Neuronal stem cell (in vitro differentiated cells): Measurements from ENCODE around the gene RBM14.
A peak's percentile ranks its signal among the peaks of the same experiment; 100 is the strongest.

ENCODE experiments used
- DNase-seq: peaks from one replicate; pipeline ENCODE4 v3.0.0-alpha.2; 2013; ENCODE audit warnings: low spot score
- H2AFZ ChIP-seq: one replicate; pipeline ENCODE4 v1.6.1; 2013; ENCODE audit warnings: mild to moderate bottlenecking, low read length, inconsistent platforms
- H2AK5ac ChIP-seq: 2 replicates; pipeline ENCODE4 v1.6.1; 2013; ENCODE audit warnings: low read depth, mild to moderate bottlenecking, inconsistent platforms, low read length, moderate library complexity, mixed read lengths
- H2BK120ac ChIP-seq: 2 replicates; pipeline ENCODE4 v1.6.1; 2013; ENCODE audit warnings: low read depth, mild to moderate bottlenecking, inconsistent platforms, low read length, moderate library complexity, mixed read lengths
- H2BK12ac ChIP-seq: one replicate; pipeline ENCODE4 v1.6.1; 2013; ENCODE audit warnings: low read length, inconsistent platforms
- H2BK15ac ChIP-seq: 2 replicates; pipeline ENCODE4 v1.6.1; 2013; ENCODE audit warnings: mild to moderate bottlenecking, low read length, inconsistent platforms, mixed read lengths
- H2BK5ac ChIP-seq: one replicate; pipeline ENCODE4 v1.6.1; 2013; ENCODE audit warnings: inconsistent platforms, mild to moderate bottlenecking, low read length, moderate library complexity
- H3K14ac ChIP-seq: one replicate; pipeline ENCODE4 v1.6.1; 2013; ENCODE audit warnings: low read length, inconsistent platforms
- H3K18ac ChIP-seq: 2 replicates; pipeline ENCODE4 v1.6.1; 2013; ENCODE audit warnings: low read length, inconsistent platforms
- H3K23ac ChIP-seq: 2 replicates; pipeline ENCODE4 v1.6.1; 2013; ENCODE audit warnings: low read depth, mild to moderate bottlenecking, mixed read lengths, low read length, inconsistent platforms; ENCODE audit not compliant: poor library complexity
- H3K27ac ChIP-seq: replicated peaks from 3 replicates; pipeline ENCODE4 v1.5.1; 2013; ENCODE audit warnings: low read length, inconsistent platforms
- H3K27me3 ChIP-seq, 3 experiments: 2 replicates each; pipeline ENCODE4 v1.6.1; 2013; ENCODE audit warnings: low read length in 3 of 3, mild to moderate bottlenecking in 2 of 3, inconsistent platforms in 1 of 3, low read depth in 1 of 3, mixed read lengths in 1 of 3, moderate library complexity in 1 of 3; ENCODE audit not compliant: control insufficient read depth in 3 of 3, insufficient read depth in 3 of 3
- H3K36me3 ChIP-seq, 2 donors: replicated peaks in 1 of 2; 2 replicates each; pipeline ENCODE4 v1.6.1; 2013; ENCODE audit warnings: low read length in 2 of 2; ENCODE audit not compliant: control insufficient read depth in 2 of 2, insufficient read depth in 2 of 2
- H3K4ac ChIP-seq: 2 replicates; pipeline ENCODE4 v1.6.1; 2013; ENCODE audit warnings: inconsistent platforms, mild to moderate bottlenecking, low read length, moderate library complexity
- H3K4me1 ChIP-seq, 2 donors: 1 replicate in 1 of 2; 2 replicates in 1 of 2; pipeline ENCODE4 v1.6.1; 2013; ENCODE audit warnings: low read length in 2 of 2, low read depth in 1 of 2; ENCODE audit not compliant: control insufficient read depth in 2 of 2, insufficient read depth in 1 of 2
- H3K4me2 ChIP-seq: one replicate; pipeline ENCODE4 v1.6.1; 2013; ENCODE audit warnings: mild to moderate bottlenecking, low read length, inconsistent platforms; ENCODE audit not compliant: insufficient read depth, poor library complexity, severe bottlenecking
- H3K4me3 ChIP-seq, 2 donors: 2 replicates each; pipeline ENCODE4 v1.5.1; 2013; ENCODE audit warnings: low read length in 2 of 2, mild to moderate bottlenecking in 2 of 2, inconsistent platforms in 1 of 2, moderate library complexity in 1 of 2
- H3K79me1 ChIP-seq: one replicate; pipeline ENCODE4 v1.6.1; 2013; ENCODE audit warnings: low read depth, mild to moderate bottlenecking, inconsistent platforms, low read length, moderate library complexity
- H3K9ac ChIP-seq: one replicate; pipeline ENCODE4 v1.6.1; 2013; ENCODE audit warnings: mild to moderate bottlenecking, low read depth, low read length, inconsistent platforms; ENCODE audit not compliant: poor library complexity
- H3K9me3 ChIP-seq, 2 donors: replicated peaks in 1 of 2; 2 replicates each; pipeline versions ENCODE3 to v1.6.1; 2013; ENCODE audit warnings: low read length in 2 of 2, mild to moderate bottlenecking in 2 of 2, inconsistent platforms in 1 of 2, low read depth in 1 of 2, mixed read lengths in 1 of 2, moderate library complexity in 1 of 2; ENCODE audit not compliant: control insufficient read depth in 2 of 2, insufficient read depth in 1 of 2
- H4K8ac ChIP-seq: one replicate; pipeline ENCODE4 v1.6.1; 2013; ENCODE audit warnings: low read depth, mild to moderate bottlenecking, inconsistent platforms, low read length, moderate library complexity
- H4K91ac ChIP-seq: one replicate; pipeline ENCODE4 v1.6.1; 2013; ENCODE audit warnings: low read length, low read depth, mild to moderate bottlenecking, inconsistent platforms; ENCODE audit not compliant: poor library complexity
- WGBS, 2 donors: extraction: QIAGEN DNeasy Blood & Tissue Kit; methylation state at CpG; one replicate each; pipeline ENCODE4 v1.1.7; 2013; ENCODE audit warnings: missing lambda C conversion rate in 2 of 2, mixed read lengths in 1 of 2; ENCODE audit not compliant: insufficient read length in 2 of 2, insufficient replicate concordance in 1 of 2; ENCODE audit errors: extremely low coverage in 2 of 2; 5-methylcytosine and 5-hydroxymethylcytosine counted together

The RBM14 gene

DNA sequence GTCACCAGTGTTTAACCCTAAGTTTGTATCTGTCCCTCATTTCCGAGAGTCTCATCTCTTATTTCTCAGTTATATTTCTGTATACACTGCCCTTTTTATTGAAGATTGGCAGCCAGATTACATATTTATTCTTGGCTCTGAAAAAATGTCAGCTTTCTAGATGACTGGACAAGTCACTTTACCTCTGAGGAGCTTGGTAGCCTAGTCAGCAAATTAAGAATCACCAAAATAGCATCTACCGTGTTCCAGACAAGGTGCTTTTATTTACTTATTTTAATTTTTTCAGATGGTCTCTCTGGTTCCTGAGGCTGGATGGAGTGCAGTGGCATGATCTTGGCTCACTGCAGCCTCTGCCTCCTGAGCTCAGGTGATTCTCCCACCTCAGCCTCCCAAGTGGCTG is 16.5 kb downstream of the RBM14 start:
- Histone ChIP-seq H2AFZ (no peak overlapping the region), H3K4me3 (no peak overlapping the region), H2BK15ac (no peak overlapping the region), H2BK5ac (no peak overlapping the region), H3K23ac (no peak overlapping the region), H3K9ac (no peak overlapping the region), H3K79me1 (peaks cover 10% of the 10 kb centered on the region), H3K14ac (no peak overlapping the region), H2BK12ac (no peak overlapping the region), H4K91ac (no peak overlapping the region), H3K36me3 (peaks cover 31 to 82% of the 10 kb centered on the region in 2 donors), H3K18ac (no peak overlapping the region), H3K9me3 (no peaks in the 10 kb centered on the region), H4K8ac (no peak overlapping the region), H3K4ac (no peak overlapping the region), H3K4me2 (no peak overlapping the region), H2BK120ac (no peak overlapping the region), H3K27me3 (no peaks in the 10 kb centered on the region), H3K4me1 (peaks cover 0 to 5% of the 10 kb centered on the region in 2 donors), H3K27ac (no peak overlapping the region), H2AK5ac (no peak overlapping the region)
- no CpG with 5 or more reads among the region's 2 CpGs for WGBS, 2 donors
- no peak for DNase-seq

GRCh38 chr11:66636411-66636810 is 20.0 kb downstream of the RBM14 start:
- H3K9ac ChIP-seq = no peak overlapping the region

DNA sequence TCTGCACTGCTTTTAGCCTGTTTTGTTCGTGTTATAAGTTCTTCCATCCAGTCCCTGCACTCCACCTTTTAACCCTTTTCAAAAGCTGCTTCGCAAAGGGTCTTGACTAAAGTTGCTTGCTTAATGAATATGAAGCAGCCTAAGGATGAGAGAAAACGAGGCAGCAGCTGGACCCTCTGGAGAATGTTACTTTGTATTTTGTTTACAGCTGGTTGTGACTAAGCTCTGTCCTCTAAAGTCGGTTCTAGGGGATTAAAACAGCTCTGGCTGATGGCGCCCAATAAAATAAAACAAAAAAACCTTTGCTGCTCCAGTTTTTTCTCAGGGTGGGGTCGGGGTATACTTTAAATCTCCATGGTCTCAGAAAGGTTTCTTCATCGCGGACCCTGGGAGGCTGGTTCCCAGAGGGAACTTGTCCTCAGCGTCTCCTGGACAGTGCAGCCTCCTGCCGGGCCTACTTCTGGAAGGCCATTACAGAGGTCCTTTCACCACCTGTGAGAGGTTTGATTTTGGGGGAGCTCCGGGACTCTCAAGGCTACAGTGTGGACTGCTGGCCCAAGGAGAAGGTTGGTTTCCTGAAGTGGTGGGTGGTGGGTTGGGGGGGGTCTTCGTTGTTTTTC is 21.2 kb downstream of the RBM14 start:
- Histone ChIP-seq H2AK5ac (peak overlapping the region; percentile 40), H2BK5ac (no peak overlapping the region), H3K79me1 (no peaks in the 10 kb centered on the region), H2BK15ac (no peak overlapping the region), H3K9me3 (no peaks in the 10 kb centered on the region), H2BK12ac (no peak overlapping the region), H2AFZ (peak overlapping the region; percentile 83), H4K91ac (no peak overlapping the region), H2BK120ac (no peak overlapping the region), H4K8ac (no peak overlapping the region), H3K36me3 (peaks cover 18 to 75% of the 10 kb centered on the region in 2 donors), H3K4me1 (peaks cover 10 to 32% of the 10 kb centered on the region in 2 donors), H3K27me3 (no peaks in the 10 kb centered on the region), H3K9ac (no peak overlapping the region), H3K4me2 (peak overlapping the region; percentile 28), H3K18ac (peak overlapping the region; percentile 58), H3K4ac (no peak overlapping the region), H3K14ac (no peak overlapping the region), H3K27ac (peak overlapping the region; percentile 75), H3K4me3 (peak overlapping the region; percentile 50 to 53), H3K23ac (no peak overlapping the region)
- WGBS, 2 donors = no CpG with 5 or more reads among the region's 12 CpGs
- peak; percentile 20 for DNase-seq

More at GRCh38 chr11:66636411-66636810, 20.0 kb downstream of the RBM14 start:
- Histone ChIP-seq H2AFZ (no peak overlapping the region), H4K91ac (no peak overlapping the region), H2BK120ac (no peak overlapping the region), H3K18ac (no peak overlapping the region), H3K27me3 (no peaks in the 10 kb centered on the region), H2BK5ac (no peak overlapping the region), H3K27ac (peak overlapping the region; percentile 7), H3K36me3 (peaks cover 19 to 73% of the 10 kb centered on the region in 2 donors), H2BK15ac (no peak overlapping the region), H3K4me2 (no peak overlapping the region), H3K14ac (no peak overlapping the region), H3K23ac (no peak overlapping the region), H3K9me3 (no peaks in the 10 kb centered on the region), H2AK5ac (no peak overlapping the region), H3K79me1 (peaks cover 3% of the 10 kb centered on the region), H3K4me3 (no peak overlapping the region), H2BK12ac (no peak overlapping the region), H4K8ac (no peak overlapping the region), H3K4me1 (peaks cover 8 to 24% of the 10 kb centered on the region in 2 donors), H3K4ac (no peak overlapping the region)
- no CpG with 5 or more reads among the region's 3 CpGs for WGBS, 2 donors
- no peak for DNase-seq

DNA sequence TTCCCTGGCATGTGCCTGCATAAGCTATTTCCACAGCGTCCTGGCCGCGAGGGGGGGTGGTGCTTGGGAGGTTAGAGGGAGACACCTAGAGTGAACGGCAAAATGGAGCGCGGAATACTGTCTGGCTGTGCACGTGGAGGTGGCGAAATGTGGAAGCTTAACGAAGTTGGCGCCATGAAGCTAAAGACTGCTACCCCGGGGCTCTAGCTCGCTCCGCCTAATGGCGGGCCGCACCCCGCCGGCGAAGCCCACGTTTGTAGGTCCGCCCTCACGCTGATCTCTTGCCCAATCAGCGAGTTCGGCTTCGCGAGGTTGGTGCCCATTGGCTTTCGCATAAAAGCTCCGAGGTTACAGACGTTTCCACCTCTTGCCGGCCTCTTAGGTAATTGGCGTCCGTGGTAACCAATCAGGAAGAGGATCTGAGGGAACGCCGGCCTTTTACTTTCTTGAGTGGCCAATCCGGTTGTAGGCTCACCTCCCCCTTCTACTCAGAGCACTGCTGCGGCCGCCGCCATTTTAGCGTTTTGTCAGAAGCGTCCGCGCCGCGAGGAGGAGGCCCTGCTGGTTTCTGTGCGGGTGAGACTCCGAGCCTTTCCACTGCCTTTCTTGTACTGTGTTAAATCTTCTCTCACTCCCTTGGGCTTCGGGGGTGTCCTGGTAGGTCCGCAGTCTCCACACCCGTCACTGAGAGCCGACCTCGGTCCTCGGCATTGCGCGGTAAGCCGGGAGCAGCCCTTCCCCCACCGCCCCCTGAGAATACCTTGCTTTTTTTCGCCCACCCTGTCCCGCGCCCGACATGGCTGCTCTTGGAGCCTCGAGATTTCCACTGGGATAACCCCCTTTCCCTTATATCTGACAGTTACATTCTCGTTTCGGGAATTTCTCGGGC is 22.0 kb downstream of the RBM14 start, which contains the start of gene RBM4:
TSS of gene RBM4 (plus strand) at position 527 of the 889 bp plus-strand sequence. CDS start 1,009 bp downstream, outside the sequence.
- Histone ChIP-seq H3K18ac (peak within 1 kb of the TSS; percentile 58), H2BK5ac (no peak within 1 kb of the TSS), H3K14ac (no peak within 1 kb of the TSS), H3K23ac (peak within 1 kb of the TSS; percentile 1), H2BK12ac (no peak within 1 kb of the TSS), H4K91ac (no peak within 1 kb of the TSS), H2AK5ac (peak within 1 kb of the TSS; percentile 40), H3K9me3 (no peaks in the 10 kb centered on the region), H3K4me2 (peak within 1 kb of the TSS; percentile 78), H3K79me1 (no peaks in the 10 kb centered on the region), H3K27me3 (no peaks in the 10 kb centered on the region), H3K4ac (no peak within 1 kb of the TSS), H2BK15ac (no peak within 1 kb of the TSS), H3K27ac (peak within 1 kb of the TSS; percentile 79), H3K4me3 (peak within 1 kb of the TSS; percentile 93), H2AFZ (peak within 1 kb of the TSS; percentile 83), H3K9ac (peak within 1 kb of the TSS; percentile 90), H4K8ac (no peak within 1 kb of the TSS), H2BK120ac (no peak within 1 kb of the TSS), H3K4me1 (peaks cover 12 to 32% of the 10 kb centered on the region in 2 donors), H3K36me3 (peaks cover 20 to 75% of the 10 kb centered on the region in 2 donors)
- peak; percentile 100 for DNase-seq
- no CpG with 5 or more reads among the region's 63 CpGs for WGBS, 2 donors
